ACC112 (cell line): ENCODE results near the gene DHRS7B.
"Not testable (repeated sequence)": the region's sequence is repeated elsewhere in the genome, so short reads cannot be mapped to it uniquely, and the experiment has no call there.

Experiments
- H2AFZ ChIP-seq: fragments of 200-600 bp; sonication (generic); one replicate; pipeline ENCODE4 v1.6.0; 2017; ENCODE audit warnings: antibody characterized with exemption, low read length; ENCODE audit not compliant: unreplicated experiment
- H3K27ac ChIP-seq: fragments of 200-600 bp; sonication (generic); 2 replicates; pipeline ENCODE4 v1.5.1; 2014; ENCODE audit warnings: low read depth, mild to moderate bottlenecking, antibody characterized with exemption, low read length, moderate library complexity
- H3K27me3 ChIP-seq: fragments of 200-600 bp; sonication (generic); 2 replicates; pipeline ENCODE4 v1.6.1; 2014; ENCODE audit warnings: mild to moderate bottlenecking, antibody characterized with exemption, low read length, moderate library complexity, mixed read lengths; ENCODE audit not compliant: insufficient read depth
- H3K36me3 ChIP-seq: fragments of 200-600 bp; sonication (generic); 2 replicates; pipeline ENCODE4 v1.6.1; 2016; ENCODE audit warnings: mild to moderate bottlenecking, antibody characterized with exemption, low read length, moderate library complexity, mixed read lengths; ENCODE audit not compliant: insufficient read depth
- H3K4me1 ChIP-seq: fragments of 200-600 bp; sonication (generic); one replicate; pipeline ENCODE4 v1.6.1; 2016; ENCODE audit warnings: low read length, mixed read lengths; ENCODE audit not compliant: insufficient read depth, unreplicated experiment, control insufficient read depth
- H3K4me3 ChIP-seq: fragments of 200-600 bp; sonication (generic); 2 replicates; pipeline ENCODE4 v1.5.1; 2014; ENCODE audit warnings: mild to moderate bottlenecking, low read depth, low read length
- H3K79me2 ChIP-seq: fragments of 200-600 bp; sonication (generic); one replicate; pipeline ENCODE4 v1.6.0; 2016; ENCODE audit warnings: low read length; ENCODE audit not compliant: control insufficient read depth, unreplicated experiment, insufficient read depth

The DHRS7B gene

GRCh38 chr17:21108651-21109050 is 18.1 kb upstream of the DHRS7B start:
- H3K79me2 ChIP-seq = no peaks in the 10 kb centered on the region
- no peak overlapping the region for H3K27ac ChIP-seq
- no peaks in the 10 kb centered on the region for H3K4me1 ChIP-seq

DNA sequence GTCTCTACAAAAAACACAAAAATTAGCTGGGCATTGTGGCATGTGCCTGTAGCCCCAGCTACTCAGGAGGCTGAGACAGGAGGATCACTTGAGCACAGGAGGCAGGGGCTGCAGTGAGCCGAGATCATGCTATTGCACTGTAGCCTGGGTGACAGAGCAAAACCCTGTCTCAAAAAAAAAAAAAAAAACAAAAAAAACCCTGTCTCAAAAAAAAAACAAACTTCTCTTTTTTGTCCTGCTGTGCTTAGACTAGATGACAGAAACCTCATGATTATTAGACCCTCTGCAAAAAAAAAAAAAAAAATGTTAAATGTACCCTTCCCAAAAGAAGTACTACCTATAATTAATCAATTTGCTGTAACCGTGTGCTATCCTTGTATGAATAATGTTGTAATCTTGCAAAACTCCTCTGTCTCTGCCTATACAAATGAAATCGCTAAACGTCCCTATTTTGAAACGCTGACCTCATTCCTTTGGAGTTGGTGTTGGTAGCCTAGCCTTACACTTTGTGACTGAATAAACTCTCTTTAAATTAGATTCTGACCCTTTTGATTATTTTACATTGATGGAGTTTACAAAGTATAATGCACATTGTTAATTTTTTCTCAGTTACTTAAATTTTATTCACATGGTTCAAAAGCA is 13.6 kb upstream of the DHRS7B start:
- no peaks in the 10 kb centered on the region for H3K36me3 ChIP-seq
- H3K4me3 ChIP-seq = no peak overlapping the region
- no peak overlapping the region for H2AFZ ChIP-seq
- no peaks in the 10 kb centered on the region for H3K27me3 ChIP-seq
- no peaks in the 10 kb centered on the region for H3K79me2 ChIP-seq
- H3K4me1 ChIP-seq = no peaks in the 10 kb centered on the region
- no peak overlapping the region for H3K27ac ChIP-seq

More at GRCh38 chr17:21108651-21109050, 18.1 kb upstream of the DHRS7B start:
- Histone ChIP-seq H3K4me3 (no peak overlapping the region), H3K27me3 (no peaks in the 10 kb centered on the region), H2AFZ (no peak overlapping the region), H3K36me3 (no peaks in the 10 kb centered on the region)

DNA sequence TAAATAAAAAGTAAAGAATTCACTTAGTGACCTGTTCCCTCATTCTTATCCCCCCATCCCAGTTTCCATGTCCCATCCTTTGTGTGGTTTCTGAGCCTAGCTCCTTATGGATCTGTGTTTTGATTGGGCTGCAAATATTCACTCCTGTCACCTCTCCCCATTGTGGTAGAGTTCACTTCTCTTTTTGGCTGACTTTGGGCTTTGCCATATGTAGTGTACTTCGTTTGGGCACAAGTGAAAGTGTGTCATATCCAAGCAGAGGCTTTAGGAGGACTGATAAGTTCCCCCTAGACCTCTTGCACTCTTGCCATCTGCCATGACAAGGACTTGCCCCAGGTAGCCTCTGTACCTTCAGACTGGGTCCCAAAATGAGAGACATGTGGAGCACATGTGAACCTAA is 13.0 kb upstream of the DHRS7B start:
- no peaks in the 10 kb centered on the region for H3K36me3 ChIP-seq
- H3K4me1 ChIP-seq = no peaks in the 10 kb centered on the region
- H2AFZ ChIP-seq = no peak overlapping the region
- no peaks in the 10 kb centered on the region for H3K27me3 ChIP-seq
- H3K27ac ChIP-seq = no peak overlapping the region
- no peak overlapping the region for H3K4me3 ChIP-seq
- H3K79me2 ChIP-seq = no peaks in the 10 kb centered on the region

- not testable (repeated sequence) for H3K79me2 ChIP-seq, H3K27ac ChIP-seq, H3K36me3 ChIP-seq, H3K4me3 ChIP-seq, H3K27me3 ChIP-seq, H2AFZ ChIP-seq, H3K4me1 ChIP-seq
These were observed 12.0 kb upstream of the DHRS7B start for GRCh38 chr17:21114791-21115190.

- Histone ChIP-seq H3K4me1 (peaks cover 8% of the 10 kb centered on the region), H2AFZ (peak overlapping the region; percentile 94), H3K36me3 (no peaks in the 10 kb centered on the region), H3K27ac (no peak overlapping the region), H3K4me3 (peak overlapping the region; percentile 66), H3K79me2 (no peaks in the 10 kb centered on the region), H3K27me3 (no peaks in the 10 kb centered on the region)
These were observed 7.4 kb upstream of the DHRS7B start for GRCh38 chr17:21119247-21119918.

DNA sequence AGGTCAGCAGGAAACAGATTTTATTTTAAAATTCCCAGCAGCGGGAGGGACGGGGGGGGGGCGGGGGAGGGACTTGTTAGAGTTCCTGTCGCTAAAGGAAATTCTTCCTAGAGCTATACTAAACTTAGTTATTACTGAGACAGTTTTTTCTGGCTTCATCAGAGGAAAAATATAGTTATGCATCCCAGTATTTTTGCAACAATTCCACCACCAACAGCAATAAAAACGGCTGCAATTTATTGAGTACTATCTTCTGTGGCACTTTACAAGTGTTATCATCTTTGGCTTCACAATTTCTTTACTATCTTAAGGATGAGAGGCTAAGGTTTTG is 6.9 kb upstream of the DHRS7B start:
- Histone ChIP-seq H3K4me3 (peak overlapping the region; percentile 50; the same call in 1 of the 2 replicates), H3K4me1 (peaks cover 8% of the 10 kb centered on the region), H2AFZ (peak overlapping the region; percentile 86), H3K36me3 (no peaks in the 10 kb centered on the region), H3K79me2 (no peaks in the 10 kb centered on the region), H3K27ac (no peak overlapping the region), H3K27me3 (no peaks in the 10 kb centered on the region)

- Histone ChIP-seq H3K4me3 (no peak overlapping the region), H3K27ac (no peak overlapping the region), H3K36me3 (no peaks in the 10 kb centered on the region), H3K27me3 (no peaks in the 10 kb centered on the region), H3K79me2 (peaks cover 9% of the 10 kb centered on the region), H3K4me1 (peaks cover 12% of the 10 kb centered on the region), H2AFZ (no peak overlapping the region)
These were observed 2.7 kb upstream of the DHRS7B start for GRCh38 chr17:21124086-21124485.

DNA sequence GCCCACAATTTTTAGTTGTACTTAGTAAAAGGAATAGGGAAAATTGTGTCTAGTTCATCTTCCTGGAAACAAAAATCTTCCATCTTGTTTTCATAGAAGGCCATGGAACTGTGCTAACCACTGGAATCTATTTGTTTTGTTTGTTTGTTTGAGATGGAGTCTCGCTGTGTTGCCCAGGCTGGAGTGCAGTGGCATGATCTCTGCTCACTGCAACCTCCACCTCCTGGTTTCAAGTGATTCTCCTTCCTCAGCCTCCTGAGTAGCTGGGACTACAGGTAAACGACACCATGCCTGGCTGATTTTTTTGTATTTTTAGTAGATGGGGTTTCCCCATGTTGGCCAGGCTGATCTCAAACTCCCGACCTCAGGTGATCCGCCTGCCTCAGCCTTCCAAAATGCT is 2.2 kb upstream of the DHRS7B start:
- H3K36me3 ChIP-seq, H3K27ac ChIP-seq, H3K4me3 ChIP-seq, H3K4me1 ChIP-seq, H2AFZ ChIP-seq, H3K27me3 ChIP-seq: not testable (repeated sequence)
- H3K79me2 ChIP-seq = peaks cover 12% of the 10 kb centered on the region

- H2AFZ ChIP-seq = no peak overlapping the region
- peak overlapping the region; percentile 89 for H3K4me3 ChIP-seq
- H3K27me3 ChIP-seq = no peaks in the 10 kb centered on the region
- H3K27ac ChIP-seq = no peak overlapping the region
- peaks cover 16% of the 10 kb centered on the region for H3K79me2 ChIP-seq
- no peaks in the 10 kb centered on the region for H3K36me3 ChIP-seq
- peaks cover 4% of the 10 kb centered on the region for H3K4me1 ChIP-seq
These were observed 902 bp upstream of the DHRS7B start for GRCh38 chr17:21125862-21126261.

DNA sequence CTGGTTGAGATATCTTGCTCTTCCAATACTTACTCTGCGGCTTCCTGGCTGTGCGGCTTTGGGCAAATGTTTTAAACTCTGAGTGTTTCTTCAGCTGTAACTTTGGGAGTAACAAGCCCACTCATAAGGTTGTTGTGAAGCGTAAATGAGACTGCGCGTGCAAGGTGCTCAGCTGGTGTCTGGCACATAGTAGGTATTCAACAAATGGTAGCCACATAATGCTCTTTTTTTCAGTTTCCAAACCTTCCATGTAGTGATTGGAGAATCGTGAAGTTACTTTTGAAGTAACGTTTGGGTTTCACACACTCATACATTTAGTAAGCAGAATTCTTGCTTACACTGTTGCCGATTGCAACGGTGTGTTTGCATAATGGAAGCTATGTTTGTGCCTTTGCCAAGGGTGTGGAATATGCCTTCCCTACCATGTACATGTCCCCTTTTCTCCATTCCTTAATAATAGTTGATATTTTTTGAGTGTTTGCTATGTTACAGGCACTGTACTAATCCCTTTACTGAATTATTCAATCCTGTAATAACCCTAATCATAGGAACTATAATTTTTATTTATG is 829 bp downstream of the DHRS7B start:
- Histone ChIP-seq H3K4me3 (peak overlapping the region; percentile 89), H3K4me1 (peaks cover 4% of the 10 kb centered on the region), H2AFZ (peak overlapping the region; percentile 93), H3K36me3 (no peaks in the 10 kb centered on the region), H3K27me3 (no peaks in the 10 kb centered on the region), H3K27ac (peak overlapping the region; percentile 65), H3K79me2 (peaks cover 27% of the 10 kb centered on the region)
